T-helper 2 cell treated with Interferon-gamma antibody and Interleukin-4, amounts not matched to agents 100 ng/mL and 5 ng/mL, for 36 hours (primary cell): ENCODE measurements around the gene PDGFC. TPM values are rescaled to one million over a fixed set of nuclear protein-coding genes. Genes with fewer than 3 reads are reported as not detected.

Experiments
- intact Hi-C: fragments of 100-400 bp; cut with micrococcal nuclease; formaldehyde crosslinking; loops from one replicate; pipeline ENCODE4 v1.15.1; 2023
- total RNA-seq: library from RNA; stranded (reverse); gene quantifications from 2 replicates; pipeline ENCODE4 v1.2.3, GENCODE V29; 2022

The PDGFC gene
- total RNA-seq, 1 donor from 2014 or later: not detected

- intact Hi-C loops: no loop called here
Measured at GRCh38 chr4:156975686-156976085, 4.1 kb upstream of the PDGFC start.

GRCh38 chr4:156974264-156974663 lies 2.7 kb upstream of the PDGFC start:
- intact Hi-C loops: no loop called here

DNA sequence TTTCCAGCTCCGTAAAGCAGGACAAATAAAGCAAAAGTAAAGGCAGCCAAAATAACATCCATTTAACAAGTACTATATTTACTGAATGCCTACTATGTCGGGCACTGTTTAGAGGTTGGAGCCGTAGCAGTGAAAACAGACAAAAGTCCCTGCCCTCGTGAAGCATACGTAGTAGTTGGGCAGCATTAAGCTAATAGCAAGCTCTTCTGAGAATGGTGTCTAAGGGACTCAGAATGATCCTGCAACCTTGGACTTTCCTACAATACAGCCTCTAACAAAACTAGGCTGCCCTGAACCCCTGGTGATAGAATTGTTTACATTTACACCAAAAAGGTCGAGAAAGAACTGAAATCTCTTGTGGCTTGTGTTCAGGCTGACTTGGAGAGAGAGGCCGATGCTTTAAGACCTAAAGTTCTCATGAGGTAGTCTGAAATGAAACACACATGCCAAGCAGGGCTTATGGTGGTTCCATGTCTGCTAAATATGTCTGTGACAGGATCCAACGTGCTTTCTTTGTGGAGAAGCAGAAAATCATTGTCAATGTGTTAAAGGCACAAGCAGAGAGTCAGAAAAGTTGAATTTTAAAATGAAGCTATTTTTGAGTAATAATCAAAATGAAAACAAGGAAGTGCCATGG lies 898 bp upstream of the PDGFC start:
- intact Hi-C loops: no loop called here

GRCh38 chr4:156971165-156971675 lies 379 bp downstream of the PDGFC start:
- intact Hi-C loops: no loop called here

DNA sequence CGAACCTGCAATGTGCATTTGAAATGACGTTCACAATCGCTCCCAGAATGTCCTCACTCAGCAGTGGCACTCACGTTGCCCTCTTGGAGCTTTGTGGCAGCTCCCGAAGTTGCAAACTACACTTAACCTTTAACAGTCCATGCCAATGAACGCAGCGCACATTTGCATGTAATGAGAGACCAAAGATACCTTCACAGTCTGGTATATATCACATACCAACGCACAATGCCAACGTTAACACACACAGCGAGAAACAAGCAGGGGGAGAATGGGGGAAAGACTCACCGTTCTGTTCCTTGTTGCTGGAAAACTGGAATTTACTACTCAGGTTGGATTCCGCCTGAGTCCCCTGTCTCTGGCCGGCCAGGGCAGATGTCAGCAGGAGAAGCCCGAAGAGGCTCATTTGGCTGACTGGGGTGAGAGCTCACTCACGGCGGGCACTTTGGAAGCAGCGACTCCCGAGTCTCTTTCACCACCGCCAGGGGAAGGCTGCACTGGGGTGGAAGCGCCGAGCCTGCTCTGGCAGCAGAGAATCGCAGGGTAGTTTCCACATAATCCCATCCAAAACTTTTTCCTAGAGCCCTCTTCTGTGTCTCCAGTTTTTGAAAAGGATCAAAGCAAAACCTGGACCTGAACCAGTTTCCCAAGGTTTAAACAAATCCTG lies 966 bp downstream of the PDGFC start:
- intact Hi-C loops: no loop called here

- intact Hi-C loops: loop anchor here (10.0 kb wide), 1 partner anchor 1015 kb away; the partner anchor contains the start of gene CTSO
Measured at GRCh38 chr4:156969911-156970310, 1.7 kb downstream of the PDGFC start.

GRCh38 chr4:156969101-156969500 lies 2.5 kb downstream of the PDGFC start:
- intact Hi-C loops: loop anchor here (10.0 kb wide), 1 partner anchor 1014 kb away; the partner anchor contains the start of gene CTSO

GRCh38 chr4:156968479-156968984 lies 3.1 kb downstream of the PDGFC start:
- intact Hi-C loops: loop anchor here (10.0 kb wide), 1 partner anchor 1014 kb away; the partner anchor contains the start of gene CTSO

GRCh38 chr4:156966836-156967235 lies 4.8 kb downstream of the PDGFC start:
- intact Hi-C loops: loop anchor here (10.0 kb wide), 1 partner anchor 1012 kb away; the partner anchor contains the start of gene CTSO

GRCh38 chr4:156963419-156963818 lies 8.2 kb downstream of the PDGFC start:
- intact Hi-C loops: loop anchor here (10.0 kb wide), 1 partner anchor 1009 kb away; the partner anchor contains the start of gene CTSO

DNA sequence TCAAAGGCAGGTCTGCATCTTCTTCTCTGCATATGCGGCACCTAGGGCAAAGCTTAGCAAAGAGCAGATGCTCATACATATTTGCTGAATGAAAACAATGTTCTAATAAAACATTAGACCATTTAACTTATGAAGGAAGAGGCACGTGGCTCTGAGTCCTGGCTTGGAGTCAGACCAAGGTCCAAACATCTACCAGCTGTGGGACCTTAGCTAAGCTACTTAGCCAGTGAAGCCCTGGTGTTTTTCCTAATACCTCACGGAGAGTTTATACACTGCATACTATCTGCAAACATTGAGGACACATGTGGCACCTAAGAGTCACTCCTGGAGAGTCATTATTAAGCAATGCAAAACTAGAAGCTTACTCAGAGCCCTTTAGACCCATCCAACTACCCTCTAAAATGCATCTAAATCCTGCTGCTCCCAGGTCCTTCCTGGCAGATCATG lies 9.0 kb downstream of the PDGFC start:
- intact Hi-C loops: loop anchor here (10.0 kb wide), 1 partner anchor 1008 kb away; the partner anchor contains the start of gene CTSO

DNA sequence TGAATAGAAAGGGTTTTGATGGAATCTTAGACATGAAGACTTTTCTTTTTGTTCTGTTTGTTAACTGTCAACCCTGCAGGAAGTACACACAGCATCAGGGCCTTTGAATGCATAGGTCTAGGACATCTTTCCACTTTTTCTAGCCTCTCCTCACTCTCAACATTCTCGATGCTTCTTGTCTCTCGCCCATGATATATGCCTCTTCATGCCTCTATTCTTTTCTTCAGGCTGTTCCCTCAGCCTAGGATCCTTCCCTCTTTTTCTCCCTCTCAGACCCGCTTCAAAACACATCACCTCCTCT lies 9.6 kb downstream of the PDGFC start:
- intact Hi-C loops: loop anchor here (10.0 kb wide), 1 partner anchor 1007 kb away; the partner anchor contains the start of gene CTSO

GRCh38 chr4:156961196-156962057 lies 10.2 kb downstream of the PDGFC start:
- intact Hi-C loops: loop anchor here (10.0 kb wide), 1 partner anchor 1007 kb away; the partner anchor contains the start of gene CTSO

- intact Hi-C loops: no loop called here
Measured at GRCh38 chr4:156959298-156959702, 12.3 kb downstream of the PDGFC start.

DNA sequence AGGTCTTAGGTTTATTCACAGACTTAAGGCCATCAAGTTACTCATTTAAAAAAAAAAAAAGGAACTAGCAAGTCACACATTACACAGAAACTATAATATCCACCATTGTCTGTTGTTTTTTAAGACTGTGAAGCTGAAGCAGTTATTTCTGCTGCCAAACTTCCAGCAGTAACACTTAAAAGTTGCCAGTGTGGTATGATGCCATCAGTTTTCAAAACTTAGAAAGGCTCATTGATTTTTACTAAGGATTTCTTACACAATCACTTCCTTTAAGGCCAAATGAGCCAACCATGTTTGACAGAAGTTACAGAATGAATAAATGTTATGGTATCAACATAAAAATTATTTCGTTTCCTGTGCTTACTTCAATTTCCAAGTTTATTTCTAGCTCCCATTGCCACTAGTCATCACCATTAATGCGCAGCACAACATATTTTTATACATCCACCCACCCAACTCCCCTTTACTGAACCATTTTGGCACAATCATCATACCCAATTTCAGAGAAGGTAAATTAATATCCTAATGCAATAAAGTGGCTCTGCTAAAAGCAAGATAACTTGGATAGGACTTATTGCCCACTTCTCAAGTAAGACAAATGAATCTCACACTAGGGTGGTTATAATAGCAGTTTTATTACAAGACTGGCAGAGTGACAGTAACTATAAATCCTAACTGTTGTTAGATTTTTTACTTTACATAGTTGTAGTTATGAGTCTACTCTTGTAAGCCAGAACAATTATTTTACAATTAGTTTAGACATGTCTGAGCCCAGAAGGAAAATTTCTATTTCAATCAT lies 13.1 kb downstream of the PDGFC start:
- intact Hi-C loops: no loop called here

- intact Hi-C loops: no loop called here
Measured at GRCh38 chr4:156957556-156957955, 14.0 kb downstream of the PDGFC start.

- intact Hi-C loops: no loop called here
Measured at GRCh38 chr4:156956826-156957368, 14.7 kb downstream of the PDGFC start.

DNA sequence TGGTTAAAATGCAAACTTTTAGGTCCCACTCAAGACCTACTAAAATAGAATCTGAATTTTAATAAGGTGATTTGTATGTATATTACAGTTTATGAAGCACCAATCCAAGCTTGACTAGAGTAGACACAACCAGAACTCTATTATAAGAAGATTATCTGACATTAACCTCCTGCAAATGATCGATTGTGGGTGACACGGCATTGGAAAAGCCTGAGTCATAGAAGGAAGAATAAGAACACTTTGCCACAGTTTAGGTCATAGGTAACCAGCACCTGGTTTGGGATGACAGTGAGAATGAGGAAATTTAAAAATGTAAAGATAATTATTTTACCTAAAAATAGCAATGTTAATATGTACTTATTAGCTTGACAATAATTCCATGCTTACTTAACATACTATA lies 15.2 kb downstream of the PDGFC start:
- intact Hi-C loops: no loop called here

GRCh38 chr4:156954587-156954986 lies 17.0 kb downstream of the PDGFC start:
- intact Hi-C loops: no loop called here

DNA sequence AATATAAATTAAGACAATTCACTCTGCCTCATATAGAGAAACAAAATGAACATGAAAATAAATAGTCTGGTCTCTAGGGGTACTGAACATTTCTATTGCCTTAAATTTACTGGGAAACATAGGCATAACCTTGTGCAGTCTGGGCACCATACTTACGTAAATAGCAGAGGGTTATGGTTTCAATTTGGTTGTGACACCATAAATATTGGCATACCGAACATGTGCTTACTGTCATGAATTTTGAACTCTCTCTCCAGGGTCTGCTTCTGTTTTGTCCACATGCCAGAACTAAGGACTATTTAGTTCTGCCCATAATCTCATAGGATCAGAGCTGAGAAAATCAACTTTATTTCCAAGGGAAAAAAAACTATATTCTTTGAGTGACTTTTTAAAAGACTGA lies 17.6 kb downstream of the PDGFC start:
- intact Hi-C loops: no loop called here
